ENCODE data around the gene POU2AF1.

Gene POU2AF1

GRCh38 chr11:111349191-111349695 lies 29.8 kb downstream of the POU2AF1 start:
- DNase-seq (ENCODE audit: low read depth): no peak
- no peak for TF ChIP-seq CTCF (IDR thresholded peaks at IDR 0.05; ENCODE audit: control insufficient read depth, insufficient read depth, low read depth, low read length, missing control alignments)
- H3K4me3 ChIP-seq (ENCODE audit: control insufficient read depth, low read depth, low read length): no peak overlapping the region

DNA sequence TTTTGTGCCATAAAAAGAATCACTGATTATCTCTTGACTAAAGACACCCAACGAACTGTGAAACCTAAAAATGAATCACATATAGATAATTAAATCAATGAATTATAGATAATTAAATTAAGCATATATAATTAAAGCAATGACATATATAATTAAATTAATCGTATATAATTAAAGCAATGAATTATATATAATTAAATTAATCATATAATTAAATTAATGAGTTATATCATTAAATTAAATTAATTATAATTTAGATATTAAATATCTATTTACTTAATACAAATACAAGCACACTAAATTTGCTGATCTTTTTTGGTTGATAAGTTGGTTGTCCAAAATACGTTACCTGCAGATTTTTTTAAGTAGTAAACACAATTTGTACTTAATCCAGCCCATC lies 30.9 kb downstream of the POU2AF1 start:
- H3K4me3 ChIP-seq (ENCODE audit: control insufficient read depth, low read depth, low read length): no peak overlapping the region
- DNase-seq (ENCODE audit: low read depth): no peak
- no peak for TF ChIP-seq CTCF (IDR thresholded peaks at IDR 0.05; ENCODE audit: control insufficient read depth, insufficient read depth, low read depth, low read length, missing control alignments)

GRCh38 chr11:111347723-111348115 lies 31.4 kb downstream of the POU2AF1 start:
- DNase-seq (ENCODE audit: low read depth): no peak
- H3K4me3 ChIP-seq (ENCODE audit: control insufficient read depth, low read depth, low read length): no peak overlapping the region
- no peak for TF ChIP-seq CTCF (IDR thresholded peaks at IDR 0.05; ENCODE audit: control insufficient read depth, insufficient read depth, low read depth, low read length, missing control alignments)

DNA sequence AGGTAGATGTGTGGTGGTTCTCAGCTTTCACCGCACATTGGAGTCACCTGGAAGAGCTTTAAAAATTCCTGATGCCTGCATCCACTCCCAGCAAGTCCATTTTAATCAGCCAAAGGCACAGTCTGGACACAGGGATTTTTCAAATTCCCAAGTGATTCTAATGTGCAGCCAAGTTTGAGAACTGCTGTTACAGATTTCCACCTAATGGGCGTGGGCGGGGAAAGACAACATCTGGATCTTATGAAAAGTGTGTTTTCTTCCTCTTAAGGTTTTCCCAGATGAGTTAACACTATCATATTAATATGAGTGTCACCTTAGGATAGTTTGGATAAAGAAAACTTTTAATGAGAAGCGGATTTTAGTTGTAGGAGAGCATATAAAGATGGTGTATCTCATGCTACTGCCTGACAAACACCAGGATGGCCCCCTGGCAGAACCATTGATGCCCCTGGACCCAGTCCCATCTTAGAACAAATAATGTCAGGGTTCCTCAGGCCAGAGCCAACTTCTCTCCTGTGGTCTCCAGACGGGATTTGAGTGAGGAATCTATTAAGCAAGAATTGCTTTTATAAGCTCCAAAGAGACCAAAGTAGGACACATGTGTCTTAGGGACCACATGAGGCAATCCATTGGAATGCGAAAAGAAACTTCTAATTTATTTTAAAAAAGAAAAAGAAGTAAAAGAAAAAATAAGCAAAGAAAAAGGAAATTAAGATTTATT lies 31.9 kb downstream of the POU2AF1 start:
- no peak for TF ChIP-seq CTCF (IDR thresholded peaks at IDR 0.05; ENCODE audit: control insufficient read depth, insufficient read depth, low read depth, low read length, missing control alignments)
- H3K4me3 ChIP-seq (ENCODE audit: control insufficient read depth, low read depth, low read length): no peak overlapping the region
- DNase-seq (ENCODE audit: low read depth): no peak

DNA sequence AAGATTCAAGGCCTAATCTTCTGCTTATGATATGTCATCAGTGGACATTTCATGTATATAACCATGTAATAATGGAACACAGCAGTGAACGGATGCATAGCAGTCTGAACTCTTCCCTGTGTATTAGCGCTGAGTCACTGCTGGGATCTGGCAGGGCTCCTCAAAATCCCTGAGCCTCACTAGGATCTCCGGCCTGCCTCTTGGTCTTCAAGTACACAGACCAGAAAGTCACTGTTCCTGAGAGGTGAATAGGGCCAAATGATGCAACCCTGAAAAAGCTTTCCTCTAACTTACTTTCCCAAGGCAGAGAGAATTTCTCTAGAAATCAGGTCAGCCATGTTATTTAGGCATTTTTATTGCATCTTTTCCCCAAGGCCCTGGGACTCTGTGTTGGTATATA lies 35.0 kb downstream of the POU2AF1 start:
- H3K4me3 ChIP-seq (ENCODE audit: control insufficient read depth, low read depth, low read length): no peak overlapping the region
- DNase-seq (ENCODE audit: low read depth): no peak
- TF ChIP-seq CTCF (IDR thresholded peaks at IDR 0.05; ENCODE audit: control insufficient read depth, insufficient read depth, low read depth, low read length, missing control alignments): no peak

DNA sequence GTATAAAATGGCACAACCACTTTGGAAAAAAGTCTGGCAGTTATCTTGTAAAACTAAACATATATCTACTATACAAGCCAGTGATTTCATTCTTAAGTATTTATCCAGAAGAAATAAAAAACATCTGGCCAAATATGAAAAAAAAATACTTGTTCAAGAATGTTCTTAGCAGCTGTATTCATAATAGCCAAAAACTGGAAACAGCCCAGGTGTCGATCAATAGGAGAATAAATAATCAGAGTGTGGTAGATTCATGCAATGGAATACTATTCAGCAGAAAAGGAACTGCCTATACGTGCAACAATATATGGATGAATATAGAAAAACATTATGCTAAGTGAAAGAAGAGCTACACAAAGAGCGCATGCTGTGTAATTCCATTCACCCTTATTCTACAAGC lies 36.7 kb downstream of the POU2AF1 start:
- no peak for TF ChIP-seq CTCF (IDR thresholded peaks at IDR 0.05; ENCODE audit: control insufficient read depth, insufficient read depth, low read depth, low read length, missing control alignments)
- DNase-seq (ENCODE audit: low read depth): no peak
- H3K4me3 ChIP-seq (ENCODE audit: control insufficient read depth, low read depth, low read length): no peak overlapping the region

Data from AG09309 (cell line).